ENCODE results near the gene AKR1E2.

Gene AKR1E2

DNA sequence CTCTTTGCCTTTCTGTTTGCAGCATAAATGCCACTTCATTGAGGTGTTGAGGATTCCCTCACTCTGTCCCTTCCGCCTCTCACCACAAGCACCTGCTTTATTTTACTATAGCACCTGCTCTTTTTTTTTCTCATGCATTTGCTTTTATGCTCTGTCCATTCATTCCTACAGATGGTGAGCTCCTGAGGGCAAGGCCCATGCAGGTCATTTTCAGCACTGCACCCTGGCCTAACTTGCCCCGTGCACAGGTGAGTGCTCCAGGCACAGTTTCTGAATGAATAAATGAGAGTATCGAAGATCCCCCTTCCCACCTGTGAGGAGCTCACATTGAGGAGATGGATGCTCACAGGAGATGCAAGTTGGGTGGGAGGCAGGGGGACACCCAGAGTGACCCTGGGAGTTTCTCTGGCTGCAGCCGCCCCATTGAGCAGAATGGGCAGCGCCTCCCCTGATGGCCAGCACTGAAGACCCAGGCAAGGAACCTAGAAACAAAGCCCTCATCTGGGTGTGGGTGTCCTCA is 1.2 kb upstream of the AKR1E2 start:
- ATAC-seq (replicated peaks) = no peak
- H3K36me3 Mint-ChIP-seq = peaks cover 1 to 4% of the 10 kb centered on the region in 2 donors
- H3K4me3 Mint-ChIP-seq = peak overlapping the region in 1 of 2 donors; percentile 21

DNA sequence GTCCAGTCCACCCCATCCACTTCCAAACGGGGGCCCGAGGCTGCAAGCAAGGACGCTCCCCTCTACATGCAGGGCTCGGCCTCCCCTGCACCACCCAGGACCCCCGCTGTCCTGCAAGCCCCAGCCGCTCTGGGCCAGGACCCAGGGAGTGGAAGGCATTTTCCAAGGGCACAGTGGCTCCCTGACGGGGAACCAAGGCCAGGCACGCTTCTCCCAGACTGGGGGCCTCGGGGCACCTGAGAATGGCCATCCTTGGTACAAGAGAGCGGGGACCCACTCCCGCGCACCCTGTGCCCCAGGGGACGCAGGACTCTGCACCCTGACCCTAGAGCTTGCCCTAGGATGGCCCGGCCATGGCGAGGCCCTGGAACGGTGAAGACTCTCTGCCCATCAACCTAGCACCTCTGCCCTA is 545 bp upstream of the AKR1E2 start:
- H3K36me3 Mint-ChIP-seq = peaks cover 1 to 4% of the 10 kb centered on the region in 2 donors
- no peak overlapping the region for H3K27ac Mint-ChIP-seq
- H3K4me3 Mint-ChIP-seq = peak overlapping the region in 1 of 2 donors; percentile 85
- peaks cover 56 to 73% of the 10 kb centered on the region in 2 donors for H3K27me3 Mint-ChIP-seq
- H3K9me3 Mint-ChIP-seq = peaks cover 4% of the 10 kb centered on the region in 2 donors
- ATAC-seq (replicated peaks) (no peak), DNase-seq (no peak)
- peaks cover 6 to 14% of the 10 kb centered on the region in 2 donors for H3K4me1 Mint-ChIP-seq

More for the DNA sequence above, 1.2 kb upstream of the AKR1E2 start:
- no peak for DNase-seq
- peaks cover 51 to 68% of the 10 kb centered on the region in 2 donors for H3K27me3 Mint-ChIP-seq
- H3K27ac Mint-ChIP-seq = no peak overlapping the region
- H3K4me1 Mint-ChIP-seq = peaks cover 6 to 14% of the 10 kb centered on the region in 2 donors
- peaks cover 4% of the 10 kb centered on the region in 2 donors for H3K9me3 Mint-ChIP-seq

- Mint-ChIP-seq H3K4me3 (peak overlapping the region; percentile 85), H3K36me3 (peaks cover 1 to 4% of the 10 kb centered on the region in 2 donors), H3K9me3 (peaks cover 4% of the 10 kb centered on the region in 2 donors), H3K4me1 (peaks cover 6 to 14% of the 10 kb centered on the region in 2 donors), H3K27me3 (peaks cover 57 to 78% of the 10 kb centered on the region in 2 donors), H3K27ac (peak overlapping the region; percentile 90)
- DNase-seq = no peak
- no peak for ATAC-seq (replicated peaks)
Measured at GRCh38 chr10:4826792-4827324, 851 bp downstream of the AKR1E2 start.

GRCh38 chr10:4828005-4828404 is 2.0 kb downstream of the AKR1E2 start:
- peaks cover 6 to 14% of the 10 kb centered on the region in 2 donors for H3K4me1 Mint-ChIP-seq
- ATAC-seq (replicated peaks) (no peak), DNase-seq (no peak)
- no peak overlapping the region for H3K4me3 Mint-ChIP-seq
- peaks cover 52 to 78% of the 10 kb centered on the region in 2 donors for H3K27me3 Mint-ChIP-seq
- peaks cover 1 to 4% of the 10 kb centered on the region in 2 donors for H3K36me3 Mint-ChIP-seq
- no peak overlapping the region for H3K27ac Mint-ChIP-seq
- peaks cover 4% of the 10 kb centered on the region in 2 donors for H3K9me3 Mint-ChIP-seq

DNA sequence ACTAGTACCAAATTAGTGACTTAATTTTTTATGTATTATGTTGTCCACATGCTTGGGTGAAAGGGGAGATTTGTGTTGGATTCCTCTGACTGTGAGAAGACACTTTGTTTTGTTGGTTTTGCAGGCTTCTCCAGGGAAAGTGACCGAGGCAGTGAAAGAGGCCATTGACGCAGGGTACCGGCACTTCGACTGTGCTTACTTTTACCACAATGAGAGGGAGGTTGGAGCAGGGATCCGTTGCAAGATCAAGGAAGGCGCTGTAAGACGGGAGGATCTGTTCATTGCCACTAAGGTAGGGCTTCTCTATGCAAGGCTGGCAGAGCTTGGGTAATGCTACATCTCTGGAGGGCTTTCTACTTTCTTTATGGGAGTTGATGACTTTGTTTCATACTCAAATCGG is 4.5 kb downstream of the AKR1E2 start:
- Mint-ChIP-seq H3K4me1 (peaks cover 6 to 14% of the 10 kb centered on the region in 2 donors), H3K9me3 (peaks cover 0 to 4% of the 10 kb centered on the region in 2 donors), H3K4me3 (no peak overlapping the region), H3K27me3 (peaks cover 37 to 56% of the 10 kb centered on the region in 2 donors), H3K27ac (no peak overlapping the region), H3K36me3 (peaks cover 1 to 4% of the 10 kb centered on the region in 2 donors)
- no peak for ATAC-seq (replicated peaks)
- no peak for DNase-seq

GRCh38 chr10:4831091-4831490 is 5.1 kb downstream of the AKR1E2 start:
- H3K4me3 Mint-ChIP-seq = no peak overlapping the region
- peaks cover 2 to 9% of the 10 kb centered on the region in 2 donors for H3K4me1 Mint-ChIP-seq
- no peak overlapping the region for H3K27ac Mint-ChIP-seq

DNA sequence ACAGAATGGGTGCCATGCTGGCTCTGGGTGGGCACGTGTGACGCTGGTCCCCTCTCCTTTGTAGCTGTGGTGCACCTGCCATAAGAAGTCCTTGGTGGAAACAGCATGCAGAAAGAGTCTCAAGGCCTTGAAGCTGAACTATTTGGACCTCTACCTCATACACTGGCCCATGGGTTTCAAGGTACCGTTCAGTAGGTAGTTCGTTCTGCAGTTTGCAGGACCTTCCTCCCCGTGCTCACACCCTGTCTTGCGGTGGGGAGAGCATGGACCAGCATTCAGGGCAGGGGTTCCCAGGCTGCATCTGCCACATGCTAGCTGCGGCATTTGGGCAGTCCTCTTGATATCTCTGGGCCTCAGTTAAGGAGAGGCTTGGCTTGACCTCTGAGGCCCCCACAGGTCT is 7.3 kb downstream of the AKR1E2 start:
- Mint-ChIP-seq H3K27ac (no peak overlapping the region), H3K4me3 (no peak overlapping the region), H3K27me3 (peaks cover 17 to 30% of the 10 kb centered on the region in 2 donors), H3K4me1 (no peaks in the 10 kb centered on the region), H3K9me3 (no peaks in the 10 kb centered on the region), H3K36me3 (no peaks in the 10 kb centered on the region)
- ATAC-seq (replicated peaks) = no peak
- no peak for DNase-seq

More at GRCh38 chr10:4831091-4831490, 5.1 kb downstream of the AKR1E2 start:
- Mint-ChIP-seq H3K9me3 (no peaks in the 10 kb centered on the region), H3K27me3 (peaks cover 32 to 51% of the 10 kb centered on the region in 2 donors), H3K36me3 (peaks cover 0 to 1% of the 10 kb centered on the region in 2 donors)
- no peak for ATAC-seq (replicated peaks)
- no peak for DNase-seq

GRCh38 chr10:4834898-4835405 is 8.9 kb downstream of the AKR1E2 start:
- no peaks in the 10 kb centered on the region for H3K36me3 Mint-ChIP-seq
- DNase-seq = no peak
- H3K4me1 Mint-ChIP-seq = peaks cover 0 to 9% of the 10 kb centered on the region in 2 donors
- H3K27ac Mint-ChIP-seq = no peak overlapping the region
- no peak for ATAC-seq (replicated peaks)
- no peaks in the 10 kb centered on the region for H3K9me3 Mint-ChIP-seq
- peaks cover 16 to 23% of the 10 kb centered on the region in 2 donors for H3K27me3 Mint-ChIP-seq
- no peak overlapping the region for H3K4me3 Mint-ChIP-seq

- H3K27me3 Mint-ChIP-seq = peaks cover 12 to 18% of the 10 kb centered on the region in 2 donors
- no peak overlapping the region for H3K27ac Mint-ChIP-seq
- no peaks in the 10 kb centered on the region for H3K36me3 Mint-ChIP-seq
- DNase-seq (no peak), ATAC-seq (replicated peaks) (no peak)
- no peaks in the 10 kb centered on the region for H3K9me3 Mint-ChIP-seq
- H3K4me1 Mint-ChIP-seq = peaks cover 0 to 9% of the 10 kb centered on the region in 2 donors
- H3K4me3 Mint-ChIP-seq = no peak overlapping the region
Measured at GRCh38 chr10:4835494-4835918, 9.5 kb downstream of the AKR1E2 start.

DNA sequence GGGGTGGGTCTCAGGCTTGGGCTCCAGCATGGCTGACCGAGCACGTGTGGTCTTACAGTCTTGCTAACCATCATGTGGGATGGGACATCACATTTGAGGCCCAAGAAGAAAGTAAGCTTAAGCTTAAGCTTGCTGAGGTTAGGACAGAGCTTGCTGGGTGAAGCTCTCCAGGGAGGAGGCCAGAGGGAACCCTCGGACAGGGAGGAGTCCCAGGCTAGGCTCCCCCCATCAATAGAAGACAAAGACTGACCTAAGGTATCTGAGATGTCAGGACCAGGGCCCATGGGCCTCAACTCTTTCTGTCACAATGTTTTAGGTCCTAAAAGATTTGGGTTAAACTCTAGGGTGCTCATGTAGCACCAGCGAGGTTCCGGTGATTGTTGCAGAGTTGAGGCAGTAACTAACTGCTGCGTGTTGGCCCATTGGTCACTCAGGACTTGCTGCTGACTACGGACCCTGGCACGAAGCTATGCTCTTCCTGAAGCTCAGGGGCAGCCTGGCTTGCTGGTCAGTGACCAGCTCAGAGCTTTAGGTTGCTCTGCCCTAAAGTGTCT is 10.5 kb downstream of the AKR1E2 start:
- no peak for ATAC-seq (replicated peaks)
- H3K36me3 Mint-ChIP-seq = no peaks in the 10 kb centered on the region
- H3K27me3 Mint-ChIP-seq = peaks cover 4 to 10% of the 10 kb centered on the region in 2 donors
- peaks cover 0 to 9% of the 10 kb centered on the region in 2 donors for H3K4me1 Mint-ChIP-seq
- H3K9me3 Mint-ChIP-seq = no peaks in the 10 kb centered on the region
- no peak overlapping the region for H3K27ac Mint-ChIP-seq
- H3K4me3 Mint-ChIP-seq = no peak overlapping the region
- DNase-seq = no peak

DNA sequence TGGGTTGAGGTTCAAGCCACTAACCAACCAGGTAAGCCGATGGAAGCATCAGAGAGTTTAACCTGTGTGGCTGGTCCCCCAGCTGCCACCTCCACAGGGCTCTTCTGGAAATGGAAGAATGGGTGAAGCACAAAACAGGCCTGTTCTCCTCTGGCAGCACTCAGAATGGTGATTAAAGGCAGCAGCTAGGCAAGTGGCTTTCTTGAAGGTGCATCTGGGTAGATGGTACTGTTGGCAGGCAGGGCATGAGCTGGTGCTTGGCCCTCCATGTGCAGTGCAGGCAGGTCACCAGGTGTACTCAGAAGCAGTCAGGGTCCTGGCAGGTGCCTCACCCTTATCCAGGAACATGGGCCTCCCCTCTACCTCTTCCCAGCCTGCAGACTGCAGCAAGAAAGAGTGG is 11.5 kb downstream of the AKR1E2 start:
- DNase-seq = no peak
- Mint-ChIP-seq H3K27ac (no peak overlapping the region), H3K4me3 (no peak overlapping the region), H3K4me1 (peaks cover 0 to 9% of the 10 kb centered on the region in 2 donors), H3K9me3 (no peaks in the 10 kb centered on the region), H3K27me3 (peaks cover 0 to 5% of the 10 kb centered on the region in 2 donors), H3K36me3 (no peaks in the 10 kb centered on the region)
- no peak for ATAC-seq (replicated peaks)

GRCh38 chr10:4838743-4839142 is 12.7 kb downstream of the AKR1E2 start:
- Mint-ChIP-seq H3K9me3 (no peaks in the 10 kb centered on the region), H3K27me3 (peaks cover 0 to 8% of the 10 kb centered on the region in 2 donors), H3K27ac (no peak overlapping the region), H3K36me3 (no peaks in the 10 kb centered on the region), H3K4me3 (no peak overlapping the region), H3K4me1 (peaks cover 0 to 9% of the 10 kb centered on the region in 2 donors)
- DNase-seq (no peak), ATAC-seq (replicated peaks) (no peak)

- no peaks in the 10 kb centered on the region for H3K36me3 Mint-ChIP-seq
- no peak for DNase-seq
- peaks cover 0 to 9% of the 10 kb centered on the region in 2 donors for H3K4me1 Mint-ChIP-seq
- no peak overlapping the region for H3K27ac Mint-ChIP-seq
- peaks cover 0 to 8% of the 10 kb centered on the region in 2 donors for H3K27me3 Mint-ChIP-seq
- no peak for ATAC-seq (replicated peaks)
- H3K9me3 Mint-ChIP-seq = no peaks in the 10 kb centered on the region
- no peak overlapping the region for H3K4me3 Mint-ChIP-seq
Measured at GRCh38 chr10:4839353-4839752, 13.3 kb downstream of the AKR1E2 start.

GRCh38 chr10:4840151-4840550 is 14.1 kb downstream of the AKR1E2 start:
- peaks cover 0 to 9% of the 10 kb centered on the region in 2 donors for H3K4me1 Mint-ChIP-seq
- no peak overlapping the region for H3K27ac Mint-ChIP-seq
- no peaks in the 10 kb centered on the region for H3K9me3 Mint-ChIP-seq

More at GRCh38 chr10:4840151-4840550, 14.1 kb downstream of the AKR1E2 start:
- no peaks in the 10 kb centered on the region for H3K36me3 Mint-ChIP-seq
- H3K27me3 Mint-ChIP-seq = peaks cover 0 to 8% of the 10 kb centered on the region in 2 donors
- H3K4me3 Mint-ChIP-seq = no peak overlapping the region
- DNase-seq (no peak), ATAC-seq (replicated peaks) (no peak)
